Liver (tissue), 9 donors: ENCODE data around the gene VASH2. TPM values are rescaled to one million over a fixed set of nuclear protein-coding genes. Genes with fewer than 3 reads are reported as not detected.

Experiments used
- DNase-seq: peaks from one replicate; pipeline ENCODE4 v3.0.0-alpha.2; 2017; ENCODE audit warnings: low spot score
- H3K27ac ChIP-seq, 2 donors: one replicate each; pipeline ENCODE4 v1.7.0; 2013; ENCODE audit warnings: inconsistent platforms in 2 of 2, low read length in 2 of 2, control low read depth in 1 of 2, low read depth in 1 of 2, mild to moderate bottlenecking in 1 of 2
- H3K27me3 ChIP-seq, 4 donors: one replicate each; pipeline versions ENCODE4 v1.6.1 to v1.7.0; 2013; ENCODE audit warnings: low read length in 3 of 4, inconsistent platforms in 1 of 4, mild to moderate bottlenecking in 1 of 4, moderate library complexity in 1 of 4; ENCODE audit not compliant: control insufficient read depth in 4 of 4, insufficient read depth in 4 of 4
- H3K36me3 ChIP-seq, 4 donors: one replicate each; pipeline versions ENCODE4 v1.6.1 to v1.7.0; 2013; ENCODE audit warnings: low read length in 3 of 4, mild to moderate bottlenecking in 3 of 4, low read depth in 1 of 4, moderate library complexity in 1 of 4; ENCODE audit not compliant: control insufficient read depth in 4 of 4, insufficient read depth in 3 of 4
- H3K4me1 ChIP-seq, 4 donors: one replicate each; pipeline versions ENCODE4 v1.6.1 to v1.7.0; 2013; ENCODE audit warnings: low read length in 3 of 4, mild to moderate bottlenecking in 3 of 4, moderate library complexity in 1 of 4; ENCODE audit not compliant: control insufficient read depth in 4 of 4, insufficient read depth in 4 of 4
- H3K4me3 ChIP-seq, 3 donors: one replicate each; pipeline versions ENCODE4 v1.6.1 to v1.7.0; 2013; ENCODE audit warnings: low read length in 3 of 3, control low read depth in 1 of 3, low read depth in 1 of 3, mild to moderate bottlenecking in 1 of 3
- H3K9ac ChIP-seq, 2 donors: one replicate each; pipeline ENCODE4 v1.7.0; 2013; ENCODE audit warnings: low read length in 2 of 2, mild to moderate bottlenecking in 2 of 2, moderate library complexity in 2 of 2, control low read depth in 1 of 2, low read depth in 1 of 2
- H3K9me3 ChIP-seq, 4 donors: one replicate each; pipeline versions ENCODE4 v1.6.1 to v1.7.0; 2013; ENCODE audit warnings: low read length in 3 of 4; ENCODE audit not compliant: control insufficient read depth in 4 of 4
- ATF3 ChIP-seq: IDR thresholded peaks from 2 replicates; pipeline ENCODE4 v1.6.1; 2016; ENCODE audit warnings: antibody characterized with exemption
- CTCF ChIP-seq: fragments of 150-350 bp; IDR thresholded peaks from 2 replicates; pipeline ENCODE4 v1.5.1; 2017; ENCODE audit warnings: improper control_type of control experiment, low read depth, low read length; ENCODE audit not compliant: missing input control
- EGR1 ChIP-seq, 2 donors: IDR thresholded peaks; 2 replicates each; pipeline ENCODE4 v1.6.1; 2016 to 2018; ENCODE audit warnings: antibody characterized with exemption in 2 of 2, low read depth in 2 of 2
- FOXA2 ChIP-seq: IDR thresholded peaks from 2 replicates; pipeline ENCODE4 v1.6.1; 2016; ENCODE audit warnings: antibody characterized with exemption
- GABPA ChIP-seq, 2 donors: IDR thresholded peaks in 1 of 2; conservative IDR thresholded peaks in 1 of 2; 2 replicates each; pipeline ENCODE4 v1.6.1; 2016; ENCODE audit warnings: antibody characterized with exemption in 2 of 2, mild to moderate bottlenecking in 1 of 2, moderate library complexity in 1 of 2
- HNF4A ChIP-seq, 2 donors: conservative IDR thresholded peaks; 2 replicates each; pipeline ENCODE4 v1.6.1; 2016; ENCODE audit warnings: antibody characterized with exemption in 2 of 2, mild to moderate bottlenecking in 2 of 2
- HNF4G ChIP-seq: IDR thresholded peaks from 2 replicates; pipeline ENCODE4 v1.6.1; 2016; ENCODE audit warnings: antibody characterized with exemption
- JUND ChIP-seq, 2 donors: IDR thresholded peaks; 2 replicates each; pipeline ENCODE4 v1.6.1; 2016; ENCODE audit warnings: antibody characterized with exemption in 2 of 2
- MAX ChIP-seq: IDR thresholded peaks from 2 replicates; pipeline ENCODE4 v1.6.1; 2016; ENCODE audit warnings: antibody characterized with exemption
- NR2F2 ChIP-seq: IDR thresholded peaks from 2 replicates; pipeline ENCODE4 v1.6.1; 2016; ENCODE audit warnings: antibody characterized with exemption
- RAD21 ChIP-seq, 2 donors: IDR thresholded peaks; 2 replicates each; pipeline ENCODE4 v1.6.1; 2016; ENCODE audit warnings: antibody characterized with exemption in 2 of 2, mild to moderate bottlenecking in 2 of 2
- REST ChIP-seq: IDR thresholded peaks from 2 replicates; pipeline ENCODE4 v1.6.1; 2016; ENCODE audit warnings: antibody characterized with exemption, mild to moderate bottlenecking
- RXRA ChIP-seq, 2 donors: IDR thresholded peaks; 2 replicates each; pipeline ENCODE4 v1.6.1; 2017 to 2018; ENCODE audit warnings: antibody characterized with exemption in 2 of 2, mild to moderate bottlenecking in 1 of 2
- SP1 ChIP-seq: IDR thresholded peaks from 2 replicates; pipeline ENCODE4 v1.6.1; 2018; ENCODE audit warnings: antibody characterized with exemption, mild to moderate bottlenecking
- TAF1 ChIP-seq: conservative IDR thresholded peaks from 2 replicates; pipeline ENCODE4 v1.6.1; 2016; ENCODE audit warnings: antibody characterized with exemption, mild to moderate bottlenecking
- YY1 ChIP-seq: IDR thresholded peaks from 2 replicates; pipeline ENCODE4 v1.6.1; 2016; ENCODE audit warnings: antibody characterized with exemption, mild to moderate bottlenecking
- ZBTB33 ChIP-seq: IDR thresholded peaks from 2 replicates; pipeline ENCODE4 v1.6.1; 2016; ENCODE audit warnings: antibody characterized with exemption
- WGBS: extraction: QIAGEN DNeasy Blood & Tissue Kit; methylation state at CpG from one replicate; pipeline ENCODE4 v1.1.7; 2013; 5-methylcytosine and 5-hydroxymethylcytosine counted together
- polyA plus RNA-seq, 2 donors: library from polyadenylated mRNA; stranded (reverse) in 1 of 2; unstranded in 1 of 2; fragments of 200-250 nt in 1 of 2; fragments of >200 nt in 1 of 2; fragmentation: Nextera tagmentation in 1 of 2; extraction: Ambion mirVana in 1 of 2; gene quantifications; one replicate each; pipeline versions ENCODE4 v1.2.1 to v1.2.3, GENCODE V29; 2013 to 2015
- total RNA-seq, 2 donors: library from RNA; depleted of rRNA; stranded (reverse); fragments of >200 nt; gene quantifications; one replicate each; pipeline ENCODE4 v1.2.3, GENCODE V29; 2014
- donor health status: healthy.
- donor health status: healthy.
- donor health status: healthy.
- donor health status: healthy.
- donor health status: healthy.

The VASH2 gene
- total and polyA plus RNA-seq, 4 donors, result 0.01 to 0.70 (median 0.23) TPM

GRCh38 chr1:213035573-213035972 is 85.2 kb downstream of the VASH2 start:
- H3K27me3 ChIP-seq, result no peaks in the 10 kb centered on the region
- no peak overlapping the region for H3K27ac ChIP-seq
- WGBS, result 80% methylated on average over 2 of the region's 2 CpGs

More at GRCh38 chr1:213035573-213035972, 85.2 kb downstream of the VASH2 start:
- Histone ChIP-seq H3K9me3 (peaks cover 0 to 4% (median 0%) of the 10 kb centered on the region in 4 donors), H3K36me3 (no peaks in the 10 kb centered on the region), H3K4me1 (no peaks in the 10 kb centered on the region), H3K4me3 (no peak overlapping the region), H3K9ac (no peak overlapping the region)
- DNase-seq, result no peak
- TF ChIP-seq CTCF (no peak), REST (no peak), EGR1 (IDR thresholded peaks at IDR 0.05; ENCODE audit: low read depth in 2 of 2) (no peak), RAD21 (IDR thresholded peaks at IDR 0.05) (no peak), GABPA (IDR thresholded peaks at IDR 0.05 in 1 of 2, conservative IDR thresholded peaks at IDR 0.05 in 1 of 2) (no peak), RXRA (IDR thresholded peaks at IDR 0.05) (no peak), TAF1 (no peak), HNF4A (conservative IDR thresholded peaks at IDR 0.05) (no peak), FOXA2 (no peak), JUND (IDR thresholded peaks at IDR 0.05) (no peak), MAX (no peak), NR2F2 (no peak), YY1 (no peak), ATF3 (no peak), ZBTB33 (no peak), SP1 (no peak), HNF4G (no peak)

Other genes starting within 250 kb of the VASH2 start
- gene NSL1, start 158.8 kb upstream of the VASH2 start, total RNA-seq, result 10 to 100 TPM; 17.2 to 31.3 TPM
- gene NSL1, start 158.8 kb upstream of the VASH2 start, polyA plus RNA-seq, result 10 to 100 TPM; 18.6 to 18.9 TPM
- 1 to 10 TPM; 6.6 to 8.1 TPM for gene TATDN3, start 158.6 kb upstream of the VASH2 start, total RNA-seq
- 1 to 10 TPM; 5.2 to 6.7 TPM for gene TATDN3, start 158.6 kb upstream of the VASH2 start, polyA plus RNA-seq
- gene SPATA45, start 102.9 kb upstream of the VASH2 start, total RNA-seq, result under 1 TPM in 1 of 2 donors, not detected in 1; 0.28 TPM
- not detected for gene SPATA45, start 102.9 kb upstream of the VASH2 start, polyA plus RNA-seq
- 10 to 100 TPM in 1 of 2 donors, 1 to 10 TPM in 1; 3.8 to 14.6 TPM for gene FLVCR1, start 92.3 kb upstream of the VASH2 start, total RNA-seq
- 1 to 10 TPM in 1 of 2 donors, under 1 TPM in 1; 0.85 to 1.1 TPM for gene FLVCR1, start 92.3 kb upstream of the VASH2 start, polyA plus RNA-seq
- 10 to 100 TPM; 23.3 to 31.1 TPM for gene ANGEL2, start 65.3 kb downstream of the VASH2 start, total RNA-seq
- 1 to 10 TPM; 8.2 to 9.4 TPM for gene ANGEL2, start 65.3 kb downstream of the VASH2 start, polyA plus RNA-seq
- 10 to 100 TPM; 14.7 to 15.6 TPM for gene RPS6KC1, start 100.7 kb downstream of the VASH2 start, total RNA-seq
- 1 to 10 TPM; 3.5 to 4.9 TPM for gene RPS6KC1, start 100.7 kb downstream of the VASH2 start, polyA plus RNA-seq